Measurements from ENCODE around the gene LAMC2. TPM values are rescaled to one million over a fixed set of nuclear protein-coding genes. Genes with fewer than 3 reads are reported as not detected.

Gene LAMC2
- total RNA-seq, 1 donor from 2014 or later = 1.1 TPM

GRCh38 chr1:183291802-183292514 is 105.9 kb downstream of the LAMC2 start:
- no peak for TF ChIP-seq CTCF (IDR thresholded peaks at IDR 0.05)
- H3K27ac ChIP-seq = peak overlapping the region; percentile 88 to 91
- peak in 1 of 2 donors; percentile 89 for DNase-seq (ENCODE audit: low spot score in 2 of 2)
- intact Hi-C loops (cut with DNase I) = loop anchor here (1.0 kb wide), 1 partner anchor 19 kb away; no protein-coding TSS in a partner anchor
- no peaks in the 10 kb centered on the region for H3K36me3 ChIP-seq
- H3K4me3 ChIP-seq = no peak overlapping the region
- H3K4me1 ChIP-seq = peaks cover 0 to 30% of the 10 kb centered on the region in 2 donors
- H3K27me3 ChIP-seq = no peaks in the 10 kb centered on the region
- no peaks in the 10 kb centered on the region for H3K9me3 ChIP-seq

GRCh38 chr1:183293241-183293640 is 107.2 kb downstream of the LAMC2 start:
- Histone ChIP-seq H3K27me3 (no peaks in the 10 kb centered on the region), H3K4me1 (peaks cover 0 to 22% of the 10 kb centered on the region in 2 donors), H3K4me3 (no peak overlapping the region), H3K9me3 (no peaks in the 10 kb centered on the region), H3K36me3 (no peaks in the 10 kb centered on the region), H3K27ac (peak overlapping the region in 1 of 2 donors; percentile 91)
- TF ChIP-seq CTCF (IDR thresholded peaks at IDR 0.05) = no peak
- intact Hi-C loops (cut with DNase I) = no loop called here
- no peak for DNase-seq (ENCODE audit: low spot score in 2 of 2)

- H3K27ac ChIP-seq = no peak overlapping the region
Observed at GRCh38 chr1:183293876-183294275, 107.8 kb downstream of the LAMC2 start.

More at GRCh38 chr1:183293876-183294275, 107.8 kb downstream of the LAMC2 start:
- Histone ChIP-seq H3K4me3 (no peak overlapping the region), H3K9me3 (no peaks in the 10 kb centered on the region), H3K27me3 (no peaks in the 10 kb centered on the region), H3K36me3 (no peaks in the 10 kb centered on the region), H3K4me1 (peaks cover 0 to 21% of the 10 kb centered on the region in 2 donors)
- no peak for DNase-seq (ENCODE audit: low spot score in 2 of 2)
- intact Hi-C loops (cut with DNase I) = no loop called here
- TF ChIP-seq CTCF (IDR thresholded peaks at IDR 0.05) = no peak

Other genes starting within 250 kb of the LAMC2 start
- gene SHCBP1L, start 233.1 kb upstream of the LAMC2 start, total RNA-seq = not detected
- 166 TPM for gene LAMC1, start 162.8 kb upstream of the LAMC2 start, total RNA-seq
- gene NMNAT2, start 232.1 kb downstream of the LAMC2 start, total RNA-seq = 0.53 TPM

Measured in ascending aorta (tissue), 2 donors.